B cell (primary cell): Measurements from ENCODE around the gene CLDN2.

ENCODE experiments used
- EZH2 ChIP-seq: IDR thresholded peaks from 2 replicates; pipeline ENCODE4 v1.6.1; 2012; ENCODE audit warnings: borderline replicate concordance, low read depth, mild to moderate bottlenecking, moderate library complexity, low read length; ENCODE audit not compliant: insufficient read depth, poor library complexity, severe bottlenecking
- TF ChIP-seq, protein P1 (sequence below): fragments of 200-600 bp; IDR thresholded peaks from one replicate; pipeline ENCODE4 v1.8.0; 2022; ENCODE audit warnings: antibody characterized with exemption, mild to moderate bottlenecking

DNA sequence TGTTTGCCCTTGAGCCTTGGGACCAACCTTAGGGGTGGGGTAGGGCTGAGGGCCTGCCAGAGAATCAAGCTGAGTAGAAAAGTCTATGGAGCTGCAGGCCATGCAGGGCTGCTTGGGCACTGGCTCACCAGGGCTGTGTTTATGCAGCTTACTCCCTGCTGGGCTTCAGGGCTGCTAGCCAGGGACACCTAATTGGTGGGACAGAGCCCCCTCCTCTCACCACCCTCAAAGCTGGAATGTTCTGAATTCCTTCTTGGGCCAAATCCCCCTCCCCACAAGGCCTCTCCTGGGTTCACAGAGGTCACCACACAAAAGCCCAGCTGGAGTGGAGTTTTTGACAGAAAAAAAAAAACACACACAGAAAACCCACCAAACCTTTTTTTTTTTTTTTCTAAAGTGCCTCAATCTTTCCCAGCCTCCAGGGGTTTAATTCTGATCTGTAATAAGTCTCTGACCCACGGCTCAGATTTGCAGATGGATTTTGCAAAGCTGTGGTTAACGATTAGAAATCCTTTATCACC is at the start of gene CLDN2:
- TF ChIP-seq, protein P1, sequence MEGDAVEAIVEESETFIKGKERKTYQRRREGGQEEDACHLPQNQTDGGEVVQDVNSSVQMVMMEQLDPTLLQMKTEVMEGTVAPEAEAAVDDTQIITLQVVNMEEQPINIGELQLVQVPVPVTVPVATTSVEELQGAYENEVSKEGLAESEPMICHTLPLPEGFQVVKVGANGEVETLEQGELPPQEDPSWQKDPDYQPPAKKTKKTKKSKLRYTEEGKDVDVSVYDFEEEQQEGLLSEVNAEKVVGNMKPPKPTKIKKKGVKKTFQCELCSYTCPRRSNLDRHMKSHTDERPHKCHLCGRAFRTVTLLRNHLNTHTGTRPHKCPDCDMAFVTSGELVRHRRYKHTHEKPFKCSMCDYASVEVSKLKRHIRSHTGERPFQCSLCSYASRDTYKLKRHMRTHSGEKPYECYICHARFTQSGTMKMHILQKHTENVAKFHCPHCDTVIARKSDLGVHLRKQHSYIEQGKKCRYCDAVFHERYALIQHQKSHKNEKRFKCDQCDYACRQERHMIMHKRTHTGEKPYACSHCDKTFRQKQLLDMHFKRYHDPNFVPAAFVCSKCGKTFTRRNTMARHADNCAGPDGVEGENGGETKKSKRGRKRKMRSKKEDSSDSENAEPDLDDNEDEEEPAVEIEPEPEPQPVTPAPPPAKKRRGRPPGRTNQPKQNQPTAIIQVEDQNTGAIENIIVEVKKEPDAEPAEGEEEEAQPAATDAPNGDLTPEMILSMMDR, result no peak
- no peak for TF ChIP-seq EZH2
